Hindlimb muscle (tissue), 1 donor: ENCODE data around the gene SUSD4. TPM values are rescaled to one million over a fixed set of nuclear protein-coding genes. Genes with fewer than 3 reads are reported as not detected.

Experiments used
- DNase-seq: peaks from one replicate; pipeline ENCODE4 v3.0.0-alpha.2; 2013
- polyA plus RNA-seq: library from polyadenylated mRNA; unstranded; fragments of 120-200 nt; gene quantifications from one replicate; pipeline ENCODE4 v1.2.1, GENCODE V29; 2013; ENCODE audit not compliant: insufficient read length

The SUSD4 gene
- polyA plus RNA-seq, 1 donor: 2.0 TPM

DNA sequence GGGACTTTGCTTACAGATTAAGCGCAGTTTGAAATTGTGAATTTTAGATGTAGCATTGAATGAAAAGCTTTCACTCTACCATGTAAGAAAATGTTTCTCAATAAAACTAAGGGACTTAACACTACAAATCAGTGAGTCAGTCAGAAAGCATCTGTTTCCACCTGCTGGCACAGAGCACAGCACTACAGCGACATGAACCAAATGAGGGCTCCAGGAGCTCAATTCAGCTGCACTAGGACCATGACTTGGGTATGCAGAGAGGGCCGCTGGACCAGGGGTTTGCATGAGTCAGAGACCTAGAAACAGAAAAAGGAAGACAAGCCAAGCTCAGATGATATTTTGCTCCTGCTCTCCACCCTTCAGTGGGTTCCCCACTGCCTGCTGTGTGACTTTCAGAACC is 5.2 kb downstream of the SUSD4 start:
- DNase-seq: no peak

- no peak for DNase-seq
Observed at GRCh38 chr1:223355699-223356098, 8.3 kb downstream of the SUSD4 start.

- DNase-seq: no peak
Observed at GRCh38 chr1:223353939-223354338, 10.0 kb downstream of the SUSD4 start.

DNA sequence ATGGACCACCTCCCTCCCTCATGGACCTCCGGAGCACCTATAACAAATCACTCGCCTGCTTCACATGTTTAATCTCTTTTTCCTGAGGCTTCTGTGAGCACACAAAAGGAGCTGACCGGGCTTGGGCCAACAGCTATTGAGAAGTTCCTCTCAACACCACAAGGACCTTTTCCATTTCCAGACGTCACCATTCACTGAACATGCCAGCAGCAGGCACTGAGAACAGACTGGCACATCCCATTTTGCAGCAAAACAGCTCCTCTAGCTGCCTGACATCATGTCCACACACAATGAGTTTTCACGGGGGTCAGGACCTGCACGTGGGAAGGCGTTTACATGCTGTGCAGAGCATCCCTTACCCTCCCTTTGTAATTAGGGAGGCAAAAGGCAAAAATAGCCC is 11.0 kb downstream of the SUSD4 start:
- no peak for DNase-seq

DNA sequence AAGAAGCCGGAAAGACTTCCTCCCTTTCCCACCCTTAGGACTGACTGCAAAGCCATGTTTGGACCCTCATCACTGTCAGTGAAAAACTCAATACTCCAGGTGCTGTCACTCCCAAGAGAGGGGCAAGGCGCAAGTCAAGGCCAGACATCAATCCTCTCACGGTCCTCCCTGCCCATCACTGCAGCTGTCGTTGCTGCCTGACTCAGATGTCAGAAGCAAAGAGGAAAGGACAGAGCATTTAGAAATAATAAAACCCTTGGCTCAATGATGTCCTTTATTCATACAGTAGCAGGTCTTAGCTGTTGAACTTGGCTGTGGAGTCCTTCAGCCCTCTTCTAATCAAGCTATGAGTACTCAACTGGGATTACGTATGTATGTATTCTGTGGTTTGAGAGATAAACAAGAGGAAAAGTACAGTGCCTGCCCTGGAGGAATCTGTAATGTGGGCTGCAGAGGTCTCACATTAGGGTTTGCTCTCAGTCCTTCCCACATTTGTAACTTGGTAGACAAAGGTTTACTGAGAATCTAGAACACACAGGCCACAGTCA is 13.5 kb downstream of the SUSD4 start:
- no peak for DNase-seq

DNA sequence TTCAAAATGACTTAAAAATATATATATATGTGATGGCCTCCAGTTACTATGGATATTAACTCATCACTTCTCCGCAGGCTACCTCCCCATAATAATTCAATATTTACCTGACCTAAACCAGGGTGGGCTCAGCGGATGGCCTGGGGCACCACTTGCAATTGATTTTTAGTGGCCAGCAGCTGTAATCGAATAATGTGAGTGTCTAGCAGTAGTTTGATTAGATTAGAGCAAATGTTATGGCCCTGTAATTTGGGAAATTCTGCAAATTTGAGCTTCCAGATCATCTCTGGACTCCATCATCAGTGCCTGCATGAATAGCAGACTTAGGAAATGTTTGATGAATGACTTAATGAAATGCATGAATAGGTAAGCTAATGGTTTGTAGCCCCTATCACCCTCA is 14.7 kb downstream of the SUSD4 start:
- no peak for DNase-seq

- no peak for DNase-seq
Observed at GRCh38 chr1:223348439-223348838, 15.5 kb downstream of the SUSD4 start.

DNA sequence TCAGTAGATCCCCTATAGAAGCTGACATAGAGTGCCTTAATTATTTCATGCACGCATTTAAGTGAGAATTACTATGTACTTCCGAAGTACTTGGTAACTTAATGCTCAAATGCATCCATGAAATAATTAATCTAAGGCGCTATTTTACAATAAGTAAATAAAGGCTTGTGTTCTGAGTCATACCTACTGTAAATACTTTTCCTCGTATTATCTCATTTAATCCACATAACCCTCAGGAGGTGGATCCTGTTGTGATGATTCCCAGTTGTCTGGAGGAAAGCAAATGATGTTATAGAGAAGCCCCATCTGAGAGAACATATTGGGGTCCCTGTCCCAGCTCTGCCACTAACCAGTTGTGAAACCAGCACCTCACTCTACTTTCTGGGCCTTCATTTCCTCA is 16.4 kb downstream of the SUSD4 start:
- no peak for DNase-seq

GRCh38 chr1:223346311-223346710 is 17.7 kb downstream of the SUSD4 start:
- no peak for DNase-seq

DNA sequence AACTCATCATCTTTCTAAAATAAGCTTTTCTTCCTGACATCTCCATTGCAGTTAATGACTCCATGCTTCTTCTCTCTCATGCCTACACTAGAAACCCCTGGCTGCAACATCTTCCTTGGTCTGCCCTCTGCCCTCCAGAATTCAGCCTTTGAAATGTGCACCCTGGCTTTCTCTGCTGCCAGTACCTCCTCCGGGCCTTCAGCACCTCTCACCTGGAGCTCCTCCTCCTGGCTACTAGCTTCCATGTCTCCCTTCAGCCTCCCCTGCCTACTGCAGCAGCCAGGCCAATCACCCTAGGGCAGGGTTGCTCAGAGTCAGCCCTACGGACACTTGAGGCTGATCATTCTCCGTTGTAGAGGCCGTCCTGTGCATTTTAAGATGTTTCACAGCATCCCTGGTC is 18.3 kb downstream of the SUSD4 start:
- no peak for DNase-seq

DNA sequence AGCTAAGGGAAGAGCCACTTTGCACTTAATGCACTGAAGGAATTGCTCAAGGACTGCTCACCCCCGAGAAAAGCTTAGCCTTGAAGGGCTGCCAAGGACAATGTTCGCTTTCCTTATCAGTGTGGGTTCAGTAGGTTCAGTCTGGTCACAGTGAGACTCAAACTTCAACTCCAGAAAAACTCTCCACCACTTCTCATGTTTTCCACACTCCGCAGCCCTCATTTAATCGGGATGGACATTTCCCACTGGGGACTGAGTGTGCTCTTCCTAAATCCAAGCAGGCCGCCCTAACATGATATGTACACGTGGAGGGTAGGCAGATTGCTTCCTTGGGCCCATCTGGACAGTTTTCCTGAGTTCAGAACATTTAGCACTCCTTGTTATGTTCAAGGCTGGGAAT is 19.5 kb downstream of the SUSD4 start:
- no peak for DNase-seq

DNA sequence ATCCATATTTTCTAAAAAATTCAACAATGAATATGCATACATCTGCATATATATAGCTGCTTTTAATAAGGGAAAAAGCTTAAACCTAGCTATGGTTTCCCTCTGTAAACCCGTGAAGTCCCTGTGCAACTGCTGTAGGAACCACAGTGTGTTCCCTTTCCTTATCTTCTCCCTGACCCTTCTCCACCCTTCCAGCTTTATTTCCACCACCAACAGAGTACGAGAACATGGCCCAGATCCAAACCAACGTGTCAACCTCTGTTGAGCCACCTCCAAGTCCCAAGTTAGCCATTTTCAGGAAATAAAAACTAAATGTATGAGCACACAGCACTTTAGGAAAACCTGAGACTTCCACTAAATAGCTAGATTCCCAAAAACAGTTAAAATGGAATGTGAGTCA is 20.3 kb downstream of the SUSD4 start:
- DNase-seq: no peak

- no peak for DNase-seq
Observed at GRCh38 chr1:223341121-223341520, 22.9 kb downstream of the SUSD4 start.

- no peak for DNase-seq
Observed at GRCh38 chr1:223340637-223341036, 23.3 kb downstream of the SUSD4 start.

DNA sequence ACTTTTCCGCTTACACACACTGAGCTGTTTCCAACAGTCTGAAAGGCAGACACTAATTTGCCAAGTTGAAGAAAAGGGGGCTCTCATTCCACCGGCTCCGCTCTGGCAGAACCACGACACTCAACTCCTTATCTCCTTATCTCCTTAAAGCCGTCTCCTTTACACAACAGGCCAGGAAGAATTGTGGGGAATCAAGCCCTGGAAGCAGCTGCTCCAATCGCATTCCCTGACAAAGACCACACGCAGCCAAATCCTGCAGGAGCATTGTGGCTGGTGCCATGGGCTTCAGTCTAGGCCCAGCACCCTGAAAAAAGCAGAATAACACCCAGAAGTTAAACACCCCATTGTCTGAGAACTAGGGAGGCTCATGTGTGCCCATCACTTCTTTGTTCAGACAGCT is 24.1 kb downstream of the SUSD4 start:
- no peak for DNase-seq

- no peak for DNase-seq
Observed at GRCh38 chr1:223338811-223339746, 24.9 kb downstream of the SUSD4 start.

DNA sequence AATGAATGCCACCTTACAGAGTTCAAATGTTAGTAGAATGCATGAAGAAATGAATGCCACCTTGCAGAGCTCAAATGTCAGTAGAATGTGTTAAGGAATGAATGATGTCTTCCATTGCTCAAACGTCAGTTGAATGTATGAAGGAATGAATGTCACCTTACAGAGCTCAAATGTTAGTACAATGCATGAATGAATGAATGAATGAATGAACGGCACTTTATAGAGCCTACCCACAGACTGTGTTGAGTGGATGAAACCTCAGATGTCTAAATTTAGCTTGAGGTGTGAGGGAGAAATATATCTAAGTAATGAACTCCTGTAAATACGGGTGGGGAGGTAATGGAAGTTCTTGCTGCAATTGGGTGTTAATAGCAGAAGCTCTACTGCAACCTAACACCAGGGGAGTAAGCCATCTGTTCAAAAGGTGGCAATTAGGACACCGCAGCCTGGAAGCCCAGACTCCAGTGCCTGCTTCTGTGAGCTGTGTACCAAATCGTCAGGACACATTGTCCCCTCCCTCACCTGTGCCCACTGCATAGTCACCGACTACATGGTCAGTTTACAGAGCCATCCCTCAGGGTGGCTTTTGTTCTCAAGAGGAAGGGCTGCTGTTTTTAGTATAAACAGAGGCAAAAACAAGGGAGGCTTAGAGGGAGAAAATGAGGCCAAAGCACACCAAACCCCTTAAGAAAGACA is 26.7 kb downstream of the SUSD4 start:
- no peak for DNase-seq

DNA sequence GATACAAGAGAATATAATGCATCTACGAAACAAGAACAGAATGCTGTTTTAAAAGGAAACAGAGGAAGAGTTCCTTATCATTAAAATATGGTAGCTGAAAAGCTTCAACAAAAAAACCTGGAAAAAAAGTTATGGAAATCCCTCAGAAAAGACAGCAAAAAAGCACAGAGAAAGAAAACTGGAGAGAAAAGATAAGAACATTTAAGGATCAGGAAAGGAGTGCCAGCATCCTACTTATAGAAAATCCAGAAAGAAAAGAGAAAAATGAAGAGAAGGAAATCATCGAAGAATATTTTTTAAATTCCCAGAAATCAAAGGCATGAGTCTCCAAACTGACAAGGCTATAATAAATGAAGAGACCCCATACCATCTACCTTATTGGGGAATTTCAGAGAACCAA is 29.8 kb downstream of the SUSD4 start:
- no peak for DNase-seq

GRCh38 chr1:223332997-223333396 is 31.0 kb downstream of the SUSD4 start:
- no peak for DNase-seq

GRCh38 chr1:223331929-223332328 is 32.0 kb downstream of the SUSD4 start:
- no peak for DNase-seq

DNA sequence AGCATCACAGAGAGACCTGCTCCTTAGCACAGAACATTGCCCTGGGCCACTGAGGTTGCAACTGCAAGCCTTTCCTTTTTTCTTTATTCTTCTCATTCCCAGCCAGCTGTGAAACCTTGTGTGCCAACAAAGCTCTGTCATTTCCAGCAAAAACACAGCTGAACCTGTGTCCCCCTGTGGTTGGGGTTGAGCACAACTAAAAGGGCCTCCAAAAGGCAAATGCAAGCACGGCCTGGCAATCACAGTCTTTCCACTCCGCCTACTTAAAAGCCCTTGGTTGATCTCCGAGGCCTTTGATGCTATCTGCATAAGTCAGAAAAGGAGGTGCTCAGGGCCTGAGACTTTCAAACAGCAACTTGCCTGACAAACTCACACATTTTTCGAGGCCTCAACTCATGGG is 32.7 kb downstream of the SUSD4 start:
- DNase-seq: no peak

DNA sequence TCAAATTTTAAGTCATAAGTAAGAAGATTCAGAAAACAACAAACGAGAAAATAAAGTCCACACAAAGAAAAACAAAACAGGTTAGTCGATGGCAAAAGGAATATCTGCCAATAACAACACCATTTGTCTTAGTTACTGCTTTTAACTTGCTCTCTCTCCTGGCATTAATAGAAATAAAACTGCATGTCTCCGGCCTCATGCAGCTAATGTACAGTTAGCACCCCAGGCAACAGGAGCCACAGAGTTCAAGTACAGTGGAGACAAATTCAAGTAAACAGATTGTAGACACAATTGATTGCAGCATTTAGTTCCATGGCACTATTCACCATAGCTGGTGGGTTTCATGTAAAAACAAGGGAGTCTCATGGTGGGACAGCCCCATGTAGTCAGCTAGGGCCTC is 33.5 kb downstream of the SUSD4 start:
- no peak for DNase-seq

- DNase-seq: no peak
Observed at GRCh38 chr1:223329664-223330415, 34.1 kb downstream of the SUSD4 start.
